WTC11 (cell line): Measurements from ENCODE around the gene TYROBP. TPM values are rescaled to one million over a fixed set of nuclear protein-coding genes. Genes with fewer than 3 reads are reported as not detected.

Experiments used
- ATAC-seq: fragments of 200-7000 bp; cut with Tn5 transposase; 2 replicates; pipeline ENCODE4 v1.10.0; 2021; ENCODE audit warnings: mild to moderate bottlenecking, moderate library complexity
- CTCF ChIA-PET: fragments of 300-600 bp; sonication (Branson Sonifier 250); formaldehyde crosslinking; loops from one replicate; lab custom pipeline; 2021; ENCODE audit warnings: antibody characterized with exemption; lab: Charles Lee
- POLR2A ChIA-PET: fragments of 350-600 bp; sonication (Branson Sonifier 250); formaldehyde crosslinking; loops from one replicate; lab custom pipeline; 2021; ENCODE audit warnings: antibody characterized with exemption; lab: Charles Lee
- DNase-seq: peaks from one replicate; pipeline ENCODE4 v3.0.0; 2021; ENCODE audit warnings: low spot score
- H3K27ac Mint-ChIP-seq: 2 replicates; pipeline ENCODE4 v1.8.0; 2021; ENCODE audit warnings: mixed read lengths
- H3K27me3 Mint-ChIP-seq: 2 replicates; pipeline ENCODE4 v1.8.0; 2021; ENCODE audit warnings: low read depth, mild to moderate bottlenecking, moderate library complexity, mixed read lengths
- H3K36me3 Mint-ChIP-seq: 2 replicates; pipeline ENCODE4 v1.8.0; 2021; ENCODE audit warnings: mixed read lengths
- H3K4me1 Mint-ChIP-seq: 2 replicates; pipeline ENCODE4 v1.8.0; 2022; ENCODE audit warnings: mixed read lengths
- H3K4me3 Mint-ChIP-seq: 2 replicates; pipeline ENCODE4 v1.8.0; 2021; ENCODE audit warnings: mild to moderate bottlenecking, moderate library complexity, mixed read lengths
- H3K9me3 Mint-ChIP-seq: 2 replicates; pipeline ENCODE4 v1.8.0; 2021; ENCODE audit warnings: mixed read lengths
- CBFB ChIP-seq: sonication (generic); formaldehyde crosslinking; IDR thresholded peaks from 2 replicates; pipeline ENCODE4 v1.8.1; 2022; ENCODE audit warnings: mild to moderate bottlenecking, low read depth, missing genetic modification reagents
- JUN ChIP-seq: sonication (generic); formaldehyde crosslinking; IDR thresholded peaks from 2 replicates; pipeline ENCODE4 v1.8.0; 2023; ENCODE audit warnings: mild to moderate bottlenecking, missing genetic modification reagents
- KAT7 ChIP-seq: sonication (generic); formaldehyde crosslinking; IDR thresholded peaks from 2 replicates; pipeline ENCODE4 v1.8.1; 2023; ENCODE audit warnings: missing genetic modification reagents, mild to moderate bottlenecking, borderline replicate concordance
- MYBL2 ChIP-seq: sonication (generic); formaldehyde crosslinking; IDR thresholded peaks from 2 replicates; pipeline ENCODE4 v1.8.1; 2023; ENCODE audit warnings: mild to moderate bottlenecking, moderate library complexity, missing genetic modification reagents
- NFATC4 ChIP-seq: fragments of 250-450 bp; sonication (Bioruptor Pico); IDR thresholded peaks from 2 replicates; pipeline ENCODE4 v1.9.0; 2021; ENCODE audit warnings: mild to moderate bottlenecking
- PREB ChIP-seq: sonication (generic); formaldehyde crosslinking; IDR thresholded peaks from 2 replicates; pipeline ENCODE4 v1.8.1; 2022; ENCODE audit warnings: mild to moderate bottlenecking, missing genetic modification reagents, moderate library complexity, borderline replicate concordance
- SMAD3 ChIP-seq: sonication (generic); formaldehyde crosslinking; IDR thresholded peaks from 2 replicates; pipeline ENCODE4 v1.8.0; 2022; ENCODE audit warnings: missing genetic modification reagents, mild to moderate bottlenecking, borderline replicate concordance
- STAT6 ChIP-seq: sonication (generic); formaldehyde crosslinking; conservative IDR thresholded peaks from 2 replicates; pipeline ENCODE4 v1.8.1; 2023; ENCODE audit warnings: mild to moderate bottlenecking, low read depth, missing genetic modification reagents, moderate library complexity
- TCF7 ChIP-seq: sonication (generic); formaldehyde crosslinking; IDR thresholded peaks from 2 replicates; pipeline ENCODE4 v1.8.0; 2022; ENCODE audit warnings: mild to moderate bottlenecking, low read depth, missing genetic modification reagents, moderate library complexity
- TEAD1 ChIP-seq: sonication (generic); formaldehyde crosslinking; IDR thresholded peaks from 2 replicates; pipeline ENCODE4 v1.8.0; 2022; ENCODE audit warnings: mild to moderate bottlenecking, missing genetic modification reagents
- ZNF138 ChIP-seq: sonication (generic); formaldehyde crosslinking; conservative IDR thresholded peaks from 2 replicates; pipeline ENCODE4 v1.8.1; 2022; ENCODE audit warnings: mild to moderate bottlenecking, moderate library complexity, missing genetic modification reagents
- ZNF423 ChIP-seq: fragments of 250-450 bp; sonication (Bioruptor Pico); IDR thresholded peaks from 2 replicates; pipeline ENCODE4 v2.1.2; 2022; ENCODE audit warnings: mild to moderate bottlenecking, moderate library complexity
- ZNF425 ChIP-seq: fragments of 250-450 bp; sonication (Bioruptor Pico); conservative IDR thresholded peaks from 2 replicates; pipeline ENCODE4 v1.9.0; 2021; ENCODE audit warnings: mild to moderate bottlenecking
- ZNF512 ChIP-seq: sonication (generic); formaldehyde crosslinking; IDR thresholded peaks from 2 replicates; pipeline ENCODE4 v1.8.1; 2022; ENCODE audit warnings: missing genetic modification reagents, borderline replicate concordance
- ZNF532 ChIP-seq: fragments of 250-450 bp; sonication (Bioruptor Pico); IDR thresholded peaks from 2 replicates; pipeline ENCODE4 v1.9.0; 2021; ENCODE audit warnings: mild to moderate bottlenecking, borderline replicate concordance
- total RNA-seq: library from RNA; stranded (reverse); gene quantifications from 3 replicates; pipeline ENCODE4 v1.2.3, GENCODE V29; 2021
- TF ChIP-seq, protein P1 (sequence below): sonication (generic); formaldehyde crosslinking; IDR thresholded peaks from 2 replicates; pipeline ENCODE4 v1.8.0; 2023; ENCODE audit warnings: mild to moderate bottlenecking, missing genetic modification reagents
- TF ChIP-seq, protein P2 (sequence below): sonication (generic); formaldehyde crosslinking; IDR thresholded peaks from 2 replicates; pipeline ENCODE4 v1.8.0; 2022; ENCODE audit warnings: missing genetic modification reagents
- TF ChIP-seq, protein P3 (sequence below): sonication (generic); formaldehyde crosslinking; IDR thresholded peaks from 2 replicates; pipeline ENCODE4 v1.8.1; 2022; ENCODE audit warnings: mild to moderate bottlenecking, moderate library complexity, missing genetic modification reagents

The TYROBP gene
- total RNA-seq, 1 experiment from 2014 or later = 0.46 TPM

GRCh38 chr19:35885904-35886303 is 22.2 kb downstream of the TYROBP start:
- Mint-ChIP-seq H3K36me3 (peaks cover 34% of the 10 kb centered on the region), H3K4me3 (no peak overlapping the region)
- CTCF ChIA-PET = no interaction called here
- TF ChIP-seq MYBL2 (CRISPR knock-in tag) = no peak
- no peak for TF ChIP-seq ZNF423 (CRISPR knock-in tag)
- TF ChIP-seq SMAD3 (CRISPR knock-in tag) = no peak
- no peak for TF ChIP-seq TCF7 (CRISPR knock-in tag)
- no peak for TF ChIP-seq JUN
- no peak for TF ChIP-seq ZNF512
- TF ChIP-seq ZNF138 (CRISPR knock-in tag) = no peak
- no peak for TF ChIP-seq TEAD1
- TF ChIP-seq, protein P1, sequence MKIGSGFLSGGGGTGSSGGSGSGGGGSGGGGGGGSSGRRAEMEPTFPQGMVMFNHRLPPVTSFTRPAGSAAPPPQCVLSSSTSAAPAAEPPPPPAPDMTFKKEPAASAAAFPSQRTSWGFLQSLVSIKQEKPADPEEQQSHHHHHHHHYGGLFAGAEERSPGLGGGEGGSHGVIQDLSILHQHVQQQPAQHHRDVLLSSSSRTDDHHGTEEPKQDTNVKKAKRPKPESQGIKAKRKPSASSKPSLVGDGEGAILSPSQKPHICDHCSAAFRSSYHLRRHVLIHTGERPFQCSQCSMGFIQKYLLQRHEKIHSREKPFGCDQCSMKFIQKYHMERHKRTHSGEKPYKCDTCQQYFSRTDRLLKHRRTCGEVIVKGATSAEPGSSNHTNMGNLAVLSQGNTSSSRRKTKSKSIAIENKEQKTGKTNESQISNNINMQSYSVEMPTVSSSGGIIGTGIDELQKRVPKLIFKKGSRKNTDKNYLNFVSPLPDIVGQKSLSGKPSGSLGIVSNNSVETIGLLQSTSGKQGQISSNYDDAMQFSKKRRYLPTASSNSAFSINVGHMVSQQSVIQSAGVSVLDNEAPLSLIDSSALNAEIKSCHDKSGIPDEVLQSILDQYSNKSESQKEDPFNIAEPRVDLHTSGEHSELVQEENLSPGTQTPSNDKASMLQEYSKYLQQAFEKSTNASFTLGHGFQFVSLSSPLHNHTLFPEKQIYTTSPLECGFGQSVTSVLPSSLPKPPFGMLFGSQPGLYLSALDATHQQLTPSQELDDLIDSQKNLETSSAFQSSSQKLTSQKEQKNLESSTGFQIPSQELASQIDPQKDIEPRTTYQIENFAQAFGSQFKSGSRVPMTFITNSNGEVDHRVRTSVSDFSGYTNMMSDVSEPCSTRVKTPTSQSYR (CRISPR knock-in tag) = no peak
- TF ChIP-seq ZNF425 (CRISPR knock-in tag) = no peak
- no peak for TF ChIP-seq PREB
- TF ChIP-seq STAT6 = no peak
- TF ChIP-seq, protein P2, sequence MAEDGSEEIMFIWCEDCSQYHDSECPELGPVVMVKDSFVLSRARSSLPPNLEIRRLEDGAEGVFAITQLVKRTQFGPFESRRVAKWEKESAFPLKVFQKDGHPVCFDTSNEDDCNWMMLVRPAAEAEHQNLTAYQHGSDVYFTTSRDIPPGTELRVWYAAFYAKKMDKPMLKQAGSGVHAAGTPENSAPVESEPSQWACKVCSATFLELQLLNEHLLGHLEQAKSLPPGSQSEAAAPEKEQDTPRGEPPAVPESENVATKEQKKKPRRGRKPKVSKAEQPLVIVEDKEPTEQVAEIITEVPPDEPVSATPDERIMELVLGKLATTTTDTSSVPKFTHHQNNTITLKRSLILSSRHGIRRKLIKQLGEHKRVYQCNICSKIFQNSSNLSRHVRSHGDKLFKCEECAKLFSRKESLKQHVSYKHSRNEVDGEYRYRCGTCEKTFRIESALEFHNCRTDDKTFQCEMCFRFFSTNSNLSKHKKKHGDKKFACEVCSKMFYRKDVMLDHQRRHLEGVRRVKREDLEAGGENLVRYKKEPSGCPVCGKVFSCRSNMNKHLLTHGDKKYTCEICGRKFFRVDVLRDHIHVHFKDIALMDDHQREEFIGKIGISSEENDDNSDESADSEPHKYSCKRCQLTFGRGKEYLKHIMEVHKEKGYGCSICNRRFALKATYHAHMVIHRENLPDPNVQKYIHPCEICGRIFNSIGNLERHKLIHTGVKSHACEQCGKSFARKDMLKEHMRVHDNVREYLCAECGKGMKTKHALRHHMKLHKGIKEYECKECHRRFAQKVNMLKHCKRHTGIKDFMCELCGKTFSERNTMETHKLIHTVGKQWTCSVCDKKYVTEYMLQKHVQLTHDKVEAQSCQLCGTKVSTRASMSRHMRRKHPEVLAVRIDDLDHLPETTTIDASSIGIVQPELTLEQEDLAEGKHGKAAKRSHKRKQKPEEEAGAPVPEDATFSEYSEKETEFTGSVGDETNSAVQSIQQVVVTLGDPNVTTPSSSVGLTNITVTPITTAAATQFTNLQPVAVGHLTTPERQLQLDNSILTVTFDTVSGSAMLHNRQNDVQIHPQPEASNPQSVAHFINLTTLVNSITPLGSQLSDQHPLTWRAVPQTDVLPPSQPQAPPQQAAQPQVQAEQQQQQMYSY (CRISPR knock-in tag) = no peak
- no peak for TF ChIP-seq ZNF532
- no peak for TF ChIP-seq CBFB (CRISPR knock-in tag)
- no peak for TF ChIP-seq NFATC4
- no peak for TF ChIP-seq KAT7 (CRISPR knock-in tag)
- TF ChIP-seq, protein P3, sequence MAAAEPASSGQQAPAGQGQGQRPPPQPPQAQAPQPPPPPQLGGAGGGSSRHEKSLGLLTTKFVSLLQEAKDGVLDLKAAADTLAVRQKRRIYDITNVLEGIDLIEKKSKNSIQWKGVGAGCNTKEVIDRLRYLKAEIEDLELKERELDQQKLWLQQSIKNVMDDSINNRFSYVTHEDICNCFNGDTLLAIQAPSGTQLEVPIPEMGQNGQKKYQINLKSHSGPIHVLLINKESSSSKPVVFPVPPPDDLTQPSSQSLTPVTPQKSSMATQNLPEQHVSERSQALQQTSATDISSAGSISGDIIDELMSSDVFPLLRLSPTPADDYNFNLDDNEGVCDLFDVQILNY (CRISPR knock-in tag) = no peak

More at GRCh38 chr19:35885904-35886303, 22.2 kb downstream of the TYROBP start:
- H3K27me3 Mint-ChIP-seq = no peaks in the 10 kb centered on the region; the same call in 1 of the 2 replicates
- DNase-seq = no peak
- no peaks in the 10 kb centered on the region for H3K4me1 Mint-ChIP-seq
- no peak overlapping the region for H3K27ac Mint-ChIP-seq
- H3K9me3 Mint-ChIP-seq = no peaks in the 10 kb centered on the region
- POLR2A ChIA-PET = no interaction called here
- ATAC-seq = no peak
